Measurements from ENCODE around the gene CAMTA1.

The CAMTA1 gene

GRCh38 chr1:6880951-6881690, 95.9 kb downstream of the CAMTA1 start:
- no peak for DNase-seq

DNA sequence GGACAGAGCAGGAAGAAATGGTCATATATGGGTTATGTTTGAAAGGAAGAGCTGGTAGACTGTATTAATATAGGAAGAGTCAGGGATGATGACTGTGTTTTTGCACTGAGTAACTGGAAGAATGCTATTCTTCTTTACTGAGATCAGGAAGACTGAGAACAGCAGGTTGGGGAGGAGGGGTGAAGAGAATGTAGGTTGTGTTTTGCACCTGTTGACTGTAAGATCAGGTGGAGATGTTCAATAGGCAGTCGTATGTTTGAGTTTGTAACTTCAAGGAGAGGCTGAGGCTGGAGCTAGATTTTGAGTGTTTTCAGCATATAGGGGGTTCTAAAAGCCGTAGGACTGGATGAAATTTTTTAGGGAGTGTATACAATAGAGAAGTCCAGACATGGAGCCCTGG, 97.2 kb downstream of the CAMTA1 start:
- DNase-seq = no peak

DNA sequence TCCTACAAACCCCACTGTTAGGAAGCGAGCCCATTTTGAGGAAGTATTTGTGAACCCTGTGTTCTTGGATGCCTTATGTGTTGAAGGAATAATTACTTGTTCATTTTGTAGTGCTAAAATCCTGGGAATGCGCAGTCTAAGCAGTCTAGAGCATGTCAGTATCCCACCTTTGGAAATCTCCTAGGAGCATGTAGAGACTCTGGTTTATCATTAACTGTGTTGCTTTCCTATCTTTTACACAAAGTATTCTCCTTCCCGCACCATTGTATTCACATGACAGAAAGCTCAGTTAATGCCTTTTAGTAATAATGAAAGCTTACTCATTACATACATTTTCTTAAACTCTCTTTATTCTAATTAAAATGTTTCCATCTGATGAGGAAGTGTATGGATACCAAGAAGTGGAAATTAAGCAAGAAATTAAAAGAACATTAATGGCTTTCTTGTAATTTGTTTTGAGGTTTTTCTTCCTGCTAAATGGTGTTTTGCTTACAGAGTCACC, 99.4 kb downstream of the CAMTA1 start:
- DNase-seq = no peak

DNA sequence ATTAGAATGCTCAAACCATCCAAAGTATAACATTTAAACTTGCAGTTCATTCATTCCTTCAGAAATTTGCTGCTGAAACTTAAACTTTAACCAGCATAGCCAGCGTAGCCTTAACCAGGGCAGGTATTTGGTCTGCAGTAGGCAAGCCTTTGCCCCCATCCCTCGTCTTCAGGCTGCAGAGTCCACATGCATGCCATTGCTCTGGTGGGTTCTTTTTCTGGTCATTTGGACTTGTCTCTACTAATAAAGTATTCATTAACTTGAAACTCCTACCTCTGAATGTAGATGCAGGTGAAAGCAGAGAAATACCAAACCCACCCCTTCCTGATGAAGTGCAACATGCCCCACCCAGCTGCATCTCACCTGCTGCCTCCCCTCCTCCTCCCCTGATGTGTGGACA, 100.2 kb downstream of the CAMTA1 start:
- no peak for DNase-seq

DNA sequence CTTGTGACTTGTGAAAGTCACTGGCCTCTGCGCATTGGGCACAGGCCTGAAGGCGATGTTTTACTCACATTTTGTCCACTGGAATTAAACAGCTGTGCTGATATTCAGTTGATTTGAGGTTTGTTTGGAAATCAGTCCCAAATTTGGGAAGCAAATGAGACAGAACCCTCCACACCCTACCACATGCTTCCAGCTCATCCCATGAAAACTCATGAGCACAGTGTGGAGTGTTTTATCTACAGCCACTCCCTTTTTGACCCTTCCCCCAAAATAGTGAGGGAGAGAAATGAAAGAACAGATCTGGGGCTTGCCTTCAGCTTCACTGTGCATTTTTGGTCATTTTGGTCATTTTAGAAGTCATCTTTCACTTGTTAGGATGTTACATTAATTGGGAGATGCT, 101.3 kb downstream of the CAMTA1 start:
- no peak for DNase-seq

GRCh38 chr1:6888268-6888667, 103.0 kb downstream of the CAMTA1 start:
- DNase-seq = no peak

- no peak for DNase-seq
These were observed 103.6 kb downstream of the CAMTA1 start for GRCh38 chr1:6888870-6889269.

DNA sequence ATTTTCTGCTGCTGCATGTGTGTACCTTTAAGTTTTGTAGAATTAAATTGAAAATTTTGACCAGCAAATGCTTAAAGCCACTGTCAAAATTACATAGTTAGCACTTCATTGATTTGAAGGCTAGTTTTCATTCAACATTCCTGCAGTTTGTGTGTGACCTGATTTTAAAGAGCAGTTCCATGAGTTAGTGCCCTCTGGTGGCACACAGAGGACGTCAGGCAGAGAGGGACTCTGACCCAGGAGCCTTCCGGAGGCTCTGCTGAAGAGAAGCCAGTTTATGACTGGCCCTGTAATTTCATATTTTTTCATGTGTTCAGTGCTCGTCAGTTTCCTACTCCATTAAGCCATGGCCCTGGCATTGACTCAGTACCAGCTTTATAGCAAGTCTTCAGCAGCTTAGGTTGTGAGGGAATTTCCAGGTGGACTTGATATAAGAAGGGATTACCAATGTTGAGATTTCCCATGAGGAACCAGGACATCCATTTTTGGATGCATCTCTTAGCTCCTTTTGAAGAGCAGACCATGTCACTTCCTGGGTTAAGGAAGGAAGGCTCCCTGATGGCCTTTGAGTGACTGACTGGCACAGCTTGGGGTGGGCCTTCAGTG, 104.7 kb downstream of the CAMTA1 start:
- peak in 1 of 5 experiments; percentile 37 for DNase-seq

GRCh38 chr1:6890686-6891085, 105.4 kb downstream of the CAMTA1 start:
- no peak for DNase-seq

GRCh38 chr1:6891781-6892579, 106.7 kb downstream of the CAMTA1 start:
- no peak for DNase-seq

DNA sequence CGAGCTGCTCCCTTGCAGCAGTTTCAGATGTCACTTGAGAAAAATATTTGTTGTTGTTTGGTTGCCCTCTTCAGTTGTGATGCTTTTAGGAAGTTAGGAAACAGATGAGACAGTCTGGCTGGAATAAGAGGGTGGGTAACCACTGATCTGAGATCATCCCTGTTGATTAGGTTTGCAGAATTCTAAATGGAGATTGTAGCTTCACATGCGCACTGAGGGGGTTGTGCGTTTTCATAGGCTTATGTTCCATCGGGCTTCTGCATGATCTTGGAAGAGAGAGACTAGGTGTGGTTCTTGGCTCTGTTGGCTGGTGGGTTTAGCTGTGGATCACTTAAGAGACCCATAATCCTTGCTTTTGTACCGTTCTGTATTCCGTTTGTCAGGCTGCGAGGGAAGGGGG, 108.1 kb downstream of the CAMTA1 start:
- DNase-seq = no peak

GRCh38 chr1:6897138-6897537, 111.9 kb downstream of the CAMTA1 start:
- DNase-seq = no peak

DNA sequence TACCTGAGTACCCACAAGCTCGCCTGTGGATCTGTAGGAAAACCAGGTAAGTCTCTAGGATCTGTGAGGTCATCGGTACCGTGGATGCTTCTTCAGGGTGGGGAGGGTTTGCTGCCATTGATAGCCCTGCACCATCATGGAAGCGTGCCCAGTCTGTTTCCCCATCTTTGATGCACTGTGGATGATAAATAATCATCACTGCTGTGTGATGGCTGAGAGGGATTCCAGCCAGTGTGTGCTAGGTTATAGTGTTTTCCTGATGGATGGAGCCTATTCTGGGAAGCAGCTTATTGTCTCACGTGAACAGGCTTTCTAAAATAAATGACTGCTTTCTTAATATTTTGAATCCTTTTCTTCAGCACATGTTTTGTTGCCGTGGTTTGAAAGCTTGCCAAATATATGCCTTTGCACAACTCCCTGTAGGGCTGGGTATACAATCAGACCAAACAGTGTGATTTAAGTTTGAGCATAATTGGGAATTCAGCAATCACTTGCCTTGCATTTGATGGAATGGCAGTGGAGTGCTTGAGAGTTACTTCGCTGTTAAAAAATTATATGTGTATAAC, 113.8 kb downstream of the CAMTA1 start:
- no peak for DNase-seq

- DNase-seq = no peak
These were observed 114.4 kb downstream of the CAMTA1 start for GRCh38 chr1:6899621-6900020.

DNA sequence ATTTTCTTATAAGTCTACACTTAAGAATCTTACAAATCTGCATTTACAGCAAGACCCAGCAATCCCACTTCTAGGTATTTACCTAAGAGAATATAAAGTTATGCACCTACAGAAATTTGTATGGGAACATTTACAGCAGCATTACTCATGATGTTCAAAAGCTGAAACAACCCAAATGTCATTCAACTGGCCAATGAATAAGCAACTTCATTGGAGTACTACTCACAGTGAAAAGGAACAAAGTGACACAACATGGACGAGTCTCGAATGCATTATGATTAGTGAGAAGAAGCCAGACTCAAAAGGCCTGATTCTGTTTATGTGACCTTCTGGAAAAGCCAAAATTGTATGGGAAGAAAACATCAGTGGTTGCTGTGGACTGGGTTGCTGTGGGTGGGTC, 116.9 kb downstream of the CAMTA1 start:
- no peak for DNase-seq

GRCh38 chr1:6904476-6905170, 119.4 kb downstream of the CAMTA1 start:
- DNase-seq = no peak

- no peak for DNase-seq
These were observed 120.1 kb downstream of the CAMTA1 start for GRCh38 chr1:6905331-6905730.

DNA sequence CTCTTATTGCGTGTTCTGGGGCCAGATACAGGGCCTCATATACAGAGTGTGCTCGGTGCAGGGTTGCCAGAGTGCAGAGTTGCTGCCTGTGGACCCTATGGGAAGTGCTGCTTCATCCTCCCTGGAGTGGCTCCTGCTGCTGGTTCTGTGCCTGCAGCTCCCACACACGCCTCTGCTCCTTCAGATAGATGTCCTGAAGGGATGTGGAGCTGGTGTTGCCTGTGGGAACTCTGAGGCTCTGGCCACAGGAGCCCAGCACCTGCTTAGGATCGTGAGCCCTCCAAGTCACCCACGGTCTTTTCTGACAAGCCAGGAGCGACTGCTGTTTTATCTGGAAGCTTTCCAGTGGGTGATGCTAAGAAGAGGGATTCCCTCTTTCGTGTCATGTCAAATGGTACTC, 120.5 kb downstream of the CAMTA1 start:
- DNase-seq = no peak

DNA sequence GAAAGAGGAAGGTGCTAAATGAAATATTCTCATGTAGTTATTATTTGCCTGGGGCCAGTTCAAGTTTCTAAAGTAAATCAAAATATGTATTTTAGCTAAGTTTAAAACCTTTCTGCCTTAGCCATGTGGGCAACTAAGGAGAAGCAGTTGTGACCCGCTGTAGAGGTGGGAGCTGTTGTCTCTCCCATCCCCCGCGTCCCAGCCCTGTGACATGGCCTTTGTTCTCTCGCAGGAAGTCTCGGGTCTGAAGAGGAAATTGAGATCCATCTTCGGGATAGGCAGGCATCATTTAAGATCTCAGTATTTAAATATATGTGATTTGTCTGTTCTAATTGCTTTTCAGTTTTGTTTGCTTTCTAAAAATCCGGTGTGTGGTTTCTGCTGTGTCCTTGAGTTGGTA, 121.5 kb downstream of the CAMTA1 start:
- no peak for DNase-seq

GRCh38 chr1:6907201-6907600, 121.9 kb downstream of the CAMTA1 start:
- no peak for DNase-seq

GRCh38 chr1:6907676-6908434, 122.6 kb downstream of the CAMTA1 start:
- no peak for DNase-seq

GRCh38 chr1:6909401-6909800, 124.1 kb downstream of the CAMTA1 start:
- DNase-seq = no peak

All from T-helper 2 cell (primary cell).